IPS-NIHi7 (cell line): Measurements from ENCODE around the gene TTC12.

Source experiments
- DNase-seq: peaks from one replicate; pipeline ENCODE4 v3.0.0; 2012; ENCODE audit warnings: mixed read lengths; ENCODE audit errors: extremely low spot score

The TTC12 gene

GRCh38 chr11:113373981-113374560 is 59.7 kb downstream of the TTC12 start:
- no peak for DNase-seq

DNA sequence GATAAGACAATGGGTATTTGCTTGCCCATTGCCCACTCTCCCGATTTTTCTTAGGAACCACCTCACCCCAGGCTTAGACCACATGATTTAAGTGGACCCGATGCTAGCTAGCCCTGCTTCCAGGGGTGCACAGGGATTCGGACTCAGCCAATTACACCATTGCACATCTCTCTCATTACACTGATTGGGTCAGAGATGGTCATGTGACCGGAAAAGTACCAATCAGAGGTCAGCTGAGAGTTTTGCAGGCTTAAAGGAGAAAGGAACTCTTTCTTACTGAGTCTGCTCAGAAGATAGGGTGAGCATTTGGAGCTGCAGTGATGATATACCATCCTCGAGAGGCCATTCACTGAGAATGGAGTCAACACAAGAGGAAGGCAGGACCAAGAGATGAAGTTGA is 61.0 kb downstream of the TTC12 start:
- no peak for DNase-seq

DNA sequence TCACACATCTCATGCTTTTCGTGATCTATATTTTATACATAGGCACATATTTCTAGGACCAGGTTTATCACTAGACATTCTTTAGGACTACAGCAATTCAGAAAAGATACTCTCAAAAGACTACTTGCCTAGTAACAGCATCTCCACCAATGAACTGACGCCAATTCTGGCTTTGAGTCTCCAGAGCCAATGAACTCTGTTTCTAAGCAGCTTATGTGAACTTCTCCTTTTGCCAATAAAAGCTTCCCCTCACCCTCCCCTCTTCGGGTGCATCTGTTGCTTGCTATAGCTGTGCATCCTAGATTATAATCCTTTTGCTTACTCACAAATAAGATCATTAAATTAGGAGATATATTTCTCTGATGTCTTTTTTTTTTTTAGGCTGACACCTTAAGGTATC is 61.8 kb downstream of the TTC12 start:
- no peak for DNase-seq

GRCh38 chr11:113377681-113378412 is 63.5 kb downstream of the TTC12 start:
- no peak for DNase-seq

GRCh38 chr11:113378692-113379091 is 64.3 kb downstream of the TTC12 start:
- no peak for DNase-seq

DNA sequence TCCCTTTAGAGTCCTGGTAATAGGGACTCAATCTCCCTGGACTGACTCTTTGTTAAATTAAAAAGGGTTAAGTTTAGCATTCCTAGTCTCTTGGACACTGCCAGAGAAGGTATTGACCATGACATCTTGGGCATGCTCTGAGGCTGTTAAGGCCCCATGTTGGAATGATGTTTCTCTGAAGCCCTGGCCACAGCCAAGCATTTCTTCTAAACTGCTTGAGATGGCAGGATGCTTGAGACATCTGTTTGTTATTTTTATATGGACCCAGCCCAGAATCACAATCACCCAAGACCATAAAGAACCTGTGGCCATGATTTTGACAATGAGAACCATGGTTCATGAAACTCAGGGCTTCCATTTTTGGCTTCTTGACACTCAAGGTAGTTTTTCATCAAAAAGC is 67.7 kb downstream of the TTC12 start:
- DNase-seq, result no peak

DNA sequence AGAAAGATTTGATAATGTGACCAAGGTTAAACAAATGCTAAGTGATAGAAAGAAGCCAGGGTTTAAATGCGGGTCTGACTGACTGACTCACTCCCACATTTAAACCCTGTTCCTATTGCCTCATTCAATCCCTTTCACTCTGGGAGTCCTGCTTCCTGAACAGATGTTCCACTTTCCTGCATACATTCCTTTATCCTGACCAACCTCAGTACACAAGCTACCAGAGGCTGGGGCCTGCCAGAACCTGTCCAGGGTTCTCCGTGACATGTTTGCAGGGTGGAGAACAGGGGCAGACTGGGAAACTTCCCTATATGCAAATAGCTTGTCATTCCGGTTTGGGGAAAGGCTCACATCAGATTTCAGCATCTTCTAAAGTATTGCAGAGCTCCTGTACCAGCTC is 70.2 kb downstream of the TTC12 start:
- DNase-seq, result no peak

DNA sequence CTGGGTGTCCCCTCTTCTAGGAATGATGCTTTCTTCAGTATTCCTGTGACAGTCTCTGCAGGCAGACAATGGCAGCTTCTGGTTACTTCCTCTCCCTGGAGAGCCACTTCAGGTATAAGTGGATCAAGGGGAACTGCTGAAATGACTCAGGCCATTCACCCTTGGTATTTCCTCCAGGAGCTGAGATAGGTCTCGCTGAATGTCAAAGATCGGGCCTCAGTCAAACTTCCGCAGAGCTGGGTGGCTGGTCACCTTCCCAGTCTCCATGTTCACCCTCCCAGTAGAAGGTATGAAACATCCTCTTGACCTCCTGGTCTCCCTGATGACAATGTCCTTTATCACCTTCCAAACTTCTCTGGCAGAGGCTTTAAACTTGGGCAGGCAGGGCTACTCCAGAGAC is 71.4 kb downstream of the TTC12 start:
- DNase-seq, result no peak

DNA sequence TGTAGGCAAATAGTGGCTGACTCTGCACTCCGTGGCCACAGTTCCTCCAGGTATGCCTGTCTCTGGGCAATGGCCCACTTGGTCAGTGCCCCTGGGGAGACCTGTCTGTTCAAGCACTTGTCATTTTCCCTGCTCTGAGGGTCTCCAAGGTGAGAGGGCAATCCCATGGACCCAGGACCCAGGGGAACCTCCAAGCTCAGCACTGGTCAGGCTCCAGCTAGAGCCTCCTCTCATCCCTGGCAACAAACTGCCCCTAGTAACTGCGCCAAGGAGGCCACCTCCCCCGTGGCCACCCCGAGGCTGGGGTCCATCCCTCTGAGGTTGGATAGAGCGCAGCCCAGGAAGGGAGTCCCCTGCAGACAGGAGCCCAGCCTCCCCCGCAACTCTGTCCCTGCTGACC is 72.5 kb downstream of the TTC12 start:
- DNase-seq, result no peak

GRCh38 chr11:113387605-113388211 is 73.3 kb downstream of the TTC12 start, which contains the start of gene ANKK1:
TSS of gene ANKK1 (plus strand) at chr11:113387779. CDS start at chr11:113387885, 106 bp downstream.
- peak; percentile 86 for DNase-seq

- DNase-seq, result no peak
Measured at GRCh38 chr11:113389272-113389671, 74.9 kb downstream of the TTC12 start.

GRCh38 chr11:113392236-113392921 is 78.0 kb downstream of the TTC12 start:
- DNase-seq, result no peak

GRCh38 chr11:113393501-113393985 is 79.2 kb downstream of the TTC12 start:
- no peak for DNase-seq

GRCh38 chr11:113394919-113395318 is 80.5 kb downstream of the TTC12 start:
- DNase-seq, result no peak

DNA sequence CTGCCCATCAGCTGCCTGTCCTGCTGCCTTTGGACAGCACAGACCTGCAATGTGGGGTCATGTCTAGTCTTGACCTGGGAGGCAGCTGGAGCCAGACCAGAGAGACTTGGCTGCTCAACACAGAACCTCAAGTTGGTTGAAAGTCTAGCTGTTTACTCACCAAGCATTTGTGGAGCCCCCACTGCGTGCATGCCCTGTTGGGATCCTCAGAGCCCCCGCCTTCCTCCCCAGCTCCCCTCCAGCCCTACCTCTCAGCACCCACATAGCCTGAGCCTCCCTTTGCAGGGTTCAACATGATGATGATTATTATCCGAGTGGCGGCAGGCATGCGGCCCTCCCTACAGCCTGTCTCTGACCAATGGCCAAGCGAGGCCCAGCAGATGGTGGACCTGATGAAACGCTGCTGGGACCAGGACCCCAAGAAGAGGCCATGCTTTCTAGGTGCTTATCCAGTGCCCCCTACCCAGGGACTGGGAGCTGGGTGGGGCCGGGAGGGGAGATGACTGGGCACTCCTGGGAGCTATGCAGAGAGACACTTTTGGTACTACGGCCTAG is 81.5 kb downstream of the TTC12 start:
- no peak for DNase-seq

DNA sequence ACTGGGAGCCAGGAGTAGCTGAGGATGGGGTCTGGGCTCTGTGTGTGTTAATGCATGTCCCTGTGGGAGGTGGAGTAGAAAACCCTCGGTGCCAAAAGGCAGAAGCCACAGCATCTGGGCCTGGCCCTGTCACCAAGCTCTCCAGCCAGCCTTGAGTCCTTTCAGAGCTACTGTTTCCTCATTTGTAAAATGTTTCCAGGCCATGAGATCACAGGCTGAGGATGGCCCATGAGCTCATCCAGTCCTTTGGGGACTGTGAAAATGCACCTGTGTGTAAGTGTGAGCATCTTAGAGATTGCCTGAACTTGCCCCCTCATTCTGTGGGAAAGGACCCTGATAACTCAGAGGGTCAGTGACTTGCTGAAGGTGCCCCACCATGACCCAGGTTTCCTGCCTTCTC is 82.3 kb downstream of the TTC12 start:
- DNase-seq, result no peak

- no peak for DNase-seq
Measured at GRCh38 chr11:113397212-113397611, 82.8 kb downstream of the TTC12 start.

- no peak for DNase-seq
Measured at GRCh38 chr11:113397821-113398220, 83.4 kb downstream of the TTC12 start.

- DNase-seq, result no peak
Measured at GRCh38 chr11:113398669-113399430, 84.5 kb downstream of the TTC12 start.

DNA sequence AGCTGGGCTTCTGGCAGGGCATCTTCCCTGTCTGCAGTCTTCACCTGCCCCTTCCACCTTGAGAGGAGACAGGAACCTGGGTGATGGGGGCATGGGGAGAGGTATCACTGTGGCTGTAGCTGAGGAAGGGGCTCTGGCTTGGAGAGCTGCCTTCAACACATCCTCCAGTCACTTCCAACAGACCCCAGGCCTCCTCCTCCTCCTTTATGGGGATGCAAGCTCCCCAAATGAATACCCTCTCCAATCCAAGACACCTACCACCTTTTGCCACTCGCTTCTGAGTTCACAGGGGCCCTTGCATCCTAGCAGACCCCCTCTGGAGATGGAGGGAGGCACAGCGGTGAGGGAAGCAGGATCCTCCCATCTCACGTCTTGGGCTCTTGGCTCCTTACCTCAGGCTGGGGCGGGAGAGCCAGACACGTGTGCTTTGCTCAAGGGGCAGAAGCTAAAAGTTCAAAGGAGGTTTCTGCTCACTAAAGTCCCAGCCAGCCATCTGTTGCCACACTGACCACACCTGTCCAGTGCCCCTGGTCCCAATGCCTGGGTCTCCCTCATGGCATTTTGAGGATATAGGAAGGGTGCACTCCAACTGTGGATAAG is 86.3 kb downstream of the TTC12 start:
- no peak for DNase-seq

DNA sequence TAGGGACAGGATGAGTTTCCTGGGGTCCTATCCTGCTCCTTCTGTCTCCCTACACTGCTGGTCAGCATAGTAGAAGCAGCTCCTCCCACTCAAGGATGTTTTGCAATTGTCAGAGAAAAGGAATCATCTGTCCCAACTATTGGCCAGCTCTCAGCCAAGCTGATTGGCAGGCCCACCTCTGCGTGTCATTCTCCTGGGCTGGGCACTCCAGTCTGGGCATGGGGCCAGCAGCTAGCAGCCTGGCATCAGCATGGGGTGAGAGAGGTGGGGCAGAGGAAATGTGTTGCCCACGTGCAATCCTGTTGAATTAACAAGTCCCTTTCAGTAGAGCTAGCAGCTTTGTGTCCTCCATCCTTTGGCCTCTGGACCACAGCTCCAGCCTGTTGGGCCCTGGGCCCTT is 87.3 kb downstream of the TTC12 start:
- DNase-seq, result no peak
